Fibroblast of the conjunctiva (primary cell): ENCODE data around the gene AKAP13.
"Not testable (repeated sequence)": the region's sequence is repeated elsewhere in the genome, so short reads cannot be mapped to it uniquely, and the experiment has no call there.

Source experiments
- DNase-seq: peaks from one replicate; pipeline ENCODE4 v3.0.0-alpha.2; 2010; ENCODE audit warnings: low read depth

Gene AKAP13

DNA sequence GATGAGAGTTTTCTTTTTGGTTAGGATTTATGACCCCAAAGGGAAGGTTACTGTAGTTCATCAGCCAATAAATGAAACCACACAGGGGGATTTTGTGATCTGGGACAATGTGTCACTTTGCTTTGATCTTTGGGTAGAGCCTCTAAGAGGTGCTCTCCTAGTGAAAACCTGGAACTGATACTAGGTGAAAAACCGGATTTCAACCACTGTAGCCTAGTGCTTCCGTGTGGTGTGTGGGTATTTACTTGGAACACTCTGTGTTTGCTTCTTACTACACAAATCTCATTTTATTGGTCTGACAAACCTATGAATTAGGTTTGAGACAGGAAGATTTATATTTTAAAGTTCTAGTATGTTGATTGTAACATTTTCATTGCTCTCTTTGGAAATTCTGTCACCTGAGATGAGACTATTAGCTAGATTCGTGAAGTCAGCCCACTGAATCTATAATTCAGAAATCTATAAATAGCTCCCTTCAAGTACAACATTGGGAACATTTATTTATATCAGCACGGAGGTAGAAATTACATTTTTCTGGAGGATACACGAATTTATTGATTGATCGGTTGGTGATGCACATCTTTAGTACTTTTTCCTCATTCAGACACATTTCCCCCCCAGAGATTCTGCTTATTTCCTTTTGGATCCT, 119.8 kb downstream of the AKAP13 start:
- no peak for DNase-seq

DNA sequence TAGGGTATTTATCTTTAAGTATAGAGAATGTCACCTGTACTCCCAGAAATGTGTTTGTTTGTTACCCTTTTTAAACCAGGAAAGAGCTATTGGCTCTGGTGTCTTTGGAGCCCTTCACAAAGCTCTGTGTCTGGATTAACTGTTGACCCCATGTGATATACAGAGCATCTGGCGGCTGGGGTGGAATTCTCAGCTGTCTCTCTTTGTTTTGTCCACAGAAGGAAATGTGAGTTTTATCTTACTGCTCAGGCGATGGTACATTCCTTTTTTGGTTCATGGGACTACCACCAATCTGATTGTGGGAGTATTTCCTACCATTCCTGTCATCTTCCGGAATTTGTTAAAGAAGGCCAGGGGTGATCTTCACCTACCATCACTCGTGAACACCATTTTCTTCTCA, 120.3 kb downstream of the AKAP13 start:
- no peak for DNase-seq

DNA sequence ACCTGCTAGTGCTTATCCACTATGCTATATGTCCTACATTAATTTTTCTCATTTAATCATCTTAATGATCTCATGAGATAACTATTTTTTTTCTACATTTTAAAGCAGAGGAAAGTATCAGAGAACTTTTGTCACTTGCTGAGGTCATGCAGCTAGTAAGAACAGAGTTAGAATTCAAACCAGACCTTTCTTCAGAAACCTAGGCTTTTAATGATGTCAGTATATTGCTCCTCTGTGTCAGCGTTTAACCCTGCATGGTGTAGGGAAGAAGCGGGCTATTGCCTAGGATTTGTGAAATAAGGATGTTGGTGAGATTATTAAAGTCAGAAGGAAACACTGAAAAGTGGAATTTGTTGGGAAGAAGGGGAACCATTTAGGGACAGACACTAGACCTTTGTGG, 121.2 kb downstream of the AKAP13 start:
- no peak for DNase-seq

GRCh38 chr15:85503151-85503799, 122.9 kb downstream of the AKAP13 start:
- no peak for DNase-seq

GRCh38 chr15:85504749-85505676, 124.6 kb downstream of the AKAP13 start:
- peak; percentile 51 for DNase-seq

- no peak for DNase-seq
Measured at GRCh38 chr15:85507114-85507513, 126.7 kb downstream of the AKAP13 start.

DNA sequence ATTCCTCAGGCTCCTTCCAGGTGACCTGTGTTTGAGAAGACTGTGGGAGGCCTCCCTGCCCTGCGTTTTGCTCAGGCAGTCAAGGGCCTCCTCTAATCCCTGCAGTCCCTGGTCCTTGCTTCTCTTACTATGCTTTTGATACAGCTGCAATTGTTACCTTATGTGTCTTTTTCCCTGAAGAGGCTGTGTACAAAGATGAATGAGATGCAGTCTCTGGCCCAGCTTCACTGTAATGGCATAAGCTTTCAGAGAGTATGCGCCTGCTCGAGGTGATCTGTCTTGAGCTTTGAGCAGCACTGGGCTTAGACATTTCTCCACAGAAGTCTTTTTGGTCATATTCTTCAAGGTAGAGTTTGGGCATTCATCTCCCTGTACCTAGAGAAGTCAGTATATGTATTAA, 129.6 kb downstream of the AKAP13 start:
- no peak for DNase-seq

DNA sequence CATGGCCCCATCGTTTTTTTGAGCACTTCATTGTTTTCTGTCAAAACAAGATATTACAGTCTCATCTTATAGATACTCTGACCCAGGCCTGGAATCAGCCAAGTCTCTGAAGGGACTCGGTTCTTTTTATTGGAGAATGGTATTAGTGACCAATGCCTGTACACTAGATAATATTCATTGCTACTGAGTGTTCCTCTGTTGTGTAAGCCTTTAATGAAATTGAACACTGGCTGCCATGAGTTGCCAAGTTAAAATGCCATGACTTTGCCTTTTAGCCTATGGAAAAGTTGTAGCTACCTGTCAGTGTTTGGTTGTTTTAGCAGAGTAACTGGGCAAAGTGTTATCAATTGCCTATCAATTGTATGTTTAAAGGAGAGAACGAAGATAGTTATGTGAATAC, 134.0 kb downstream of the AKAP13 start:
- no peak for DNase-seq

- DNase-seq: no peak
Measured at GRCh38 chr15:85515212-85515611, 134.8 kb downstream of the AKAP13 start.

GRCh38 chr15:85517086-85517485, 136.7 kb downstream of the AKAP13 start:
- DNase-seq: no peak

GRCh38 chr15:85518979-85519761, 138.8 kb downstream of the AKAP13 start:
- DNase-seq: no peak

GRCh38 chr15:85520650-85521049, 140.2 kb downstream of the AKAP13 start:
- no peak for DNase-seq

- DNase-seq: no peak
Measured at GRCh38 chr15:85523530-85523929, 143.1 kb downstream of the AKAP13 start.

DNA sequence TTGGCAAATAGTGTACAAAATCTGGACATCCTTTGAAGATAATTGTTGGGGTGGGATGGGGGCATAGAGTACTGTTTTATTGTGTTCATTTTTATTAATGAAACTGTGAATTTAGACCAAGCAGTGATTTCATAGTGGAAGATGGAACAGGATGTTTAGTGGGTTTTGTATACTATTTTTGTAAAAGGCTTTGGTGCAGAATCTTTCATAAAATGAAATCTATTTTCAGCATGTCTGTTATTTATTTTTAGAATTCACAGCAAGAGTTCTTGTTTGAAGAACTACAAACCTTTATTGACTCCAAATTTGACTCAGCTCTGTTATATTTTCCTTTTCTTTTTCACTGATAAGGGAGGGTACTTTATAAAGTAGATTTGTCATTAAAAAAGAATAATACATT, 145.4 kb downstream of the AKAP13 start:
- DNase-seq: no peak

DNA sequence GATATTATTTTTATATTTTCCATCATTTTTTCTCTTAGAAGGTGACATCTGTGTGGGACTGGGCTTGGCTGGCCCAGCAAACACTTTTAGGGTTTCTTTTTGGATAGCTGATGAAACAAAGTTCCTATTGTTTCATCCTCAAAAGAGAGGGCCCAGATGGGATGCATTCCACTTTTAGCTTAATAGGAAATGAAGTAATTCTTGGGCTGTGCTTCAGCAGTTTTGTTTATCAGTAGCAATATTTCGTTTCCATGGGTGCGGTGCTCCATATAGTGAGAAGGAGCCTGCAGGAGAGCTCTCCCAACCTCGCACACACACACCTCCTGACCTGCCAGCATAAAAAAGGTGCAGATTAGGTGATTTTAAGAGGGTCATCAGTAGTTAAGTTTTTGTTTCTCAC, 147.5 kb downstream of the AKAP13 start:
- DNase-seq: peak; percentile 86

DNA sequence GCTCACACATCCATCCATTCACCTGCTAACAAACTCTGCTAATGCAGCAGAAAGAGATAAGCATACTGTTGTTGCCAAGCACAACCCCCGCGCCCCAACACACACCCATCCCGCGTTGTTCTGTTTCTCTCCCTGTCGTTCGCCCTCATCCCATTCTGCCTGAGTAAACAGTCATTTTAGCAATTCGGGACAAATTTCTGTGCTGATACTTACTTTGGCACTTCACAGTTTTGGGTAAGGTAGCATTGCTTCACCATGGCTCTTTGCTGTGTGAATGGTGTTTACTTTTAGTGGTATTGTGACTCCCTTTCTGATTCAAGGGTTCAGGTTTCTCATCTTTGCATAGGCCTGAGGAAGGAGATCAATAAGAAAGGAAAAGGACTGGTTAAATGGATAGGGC, 149.7 kb downstream of the AKAP13 start:
- no peak for DNase-seq

- no peak for DNase-seq
Measured at GRCh38 chr15:85531083-85531482, 150.7 kb downstream of the AKAP13 start.

DNA sequence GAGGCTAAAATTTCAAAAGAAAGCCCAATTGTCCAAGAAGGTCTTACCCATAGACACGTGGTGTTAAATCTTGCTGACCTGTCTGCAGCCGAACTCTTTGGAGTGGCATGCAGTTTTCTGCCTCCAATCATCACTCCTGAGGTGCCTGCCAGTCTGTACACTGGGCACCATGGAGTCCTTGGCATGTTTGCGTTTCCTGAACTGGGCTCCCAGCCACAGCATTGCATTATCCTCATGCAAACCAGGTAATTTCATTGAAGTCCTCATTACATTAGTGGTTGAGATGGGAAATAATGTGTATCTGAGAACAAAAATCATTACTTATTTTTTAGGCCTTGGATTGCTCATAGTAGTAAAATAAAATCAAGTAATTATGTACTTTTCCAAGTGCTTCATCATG, 152.3 kb downstream of the AKAP13 start:
- no peak for DNase-seq

- no peak for DNase-seq
Measured at GRCh38 chr15:85534031-85534430, 153.6 kb downstream of the AKAP13 start.

DNA sequence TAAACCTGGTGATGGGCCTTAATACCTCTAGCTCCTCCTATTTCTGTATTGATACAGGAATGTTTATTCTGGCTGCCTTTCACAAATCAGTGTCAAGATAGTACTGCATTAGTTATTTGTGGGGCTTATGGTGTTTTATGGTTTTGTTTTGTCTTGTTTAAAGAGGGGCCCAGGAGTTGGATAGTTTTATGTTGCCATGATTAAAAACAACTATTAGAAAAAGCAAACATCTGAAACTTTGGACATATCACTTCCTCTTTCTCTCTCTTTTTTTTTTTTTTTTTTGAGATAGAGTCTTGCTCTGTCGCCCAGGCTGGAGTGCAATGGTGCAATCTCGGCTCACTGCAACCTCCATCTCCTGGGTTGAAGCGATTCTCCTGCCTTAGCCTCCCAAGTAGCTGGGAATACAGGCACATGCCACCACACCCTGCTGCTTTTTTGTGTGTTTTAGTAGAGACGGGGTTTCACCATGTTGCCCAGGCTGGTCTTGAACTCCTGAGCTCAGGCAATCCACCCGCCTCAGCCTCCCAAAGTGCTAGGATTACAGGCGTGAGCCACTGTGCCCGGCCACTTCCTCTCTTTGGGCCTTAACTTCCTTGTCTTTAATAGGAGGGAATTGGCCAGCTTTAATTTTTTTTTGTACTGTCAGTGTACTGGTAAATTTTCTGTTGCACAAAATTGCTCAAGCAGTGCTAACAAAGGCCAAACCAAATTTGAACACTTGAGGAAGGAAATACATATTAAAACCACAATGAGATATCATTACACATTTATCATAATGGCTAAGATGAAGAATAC, 155.3 kb downstream of the AKAP13 start:
- not testable (repeated sequence) for DNase-seq

- DNase-seq: no peak
Measured at GRCh38 chr15:85536341-85536740, 155.9 kb downstream of the AKAP13 start.
